Left ventricle myocardium superior (tissue), 1 donor: Measurements from ENCODE around the gene BLM. TPM values are rescaled to one million over a fixed set of nuclear protein-coding genes. Genes with fewer than 3 reads are reported as not detected.
"Not testable (repeated sequence)": the region's sequence is repeated elsewhere in the genome, so short reads cannot be mapped to it uniquely, and the experiment has no call there.

ENCODE experiments used
- ATAC-seq: fragments of 200-7000 bp; cut with Tn5 transposase; one replicate; pipeline ENCODE4 v1.9.1; 2020; ENCODE audit warnings: mild to moderate bottlenecking, moderate library complexity
- DNase-seq: peaks from one replicate; pipeline ENCODE4 v3.0.0-alpha.2; 2020
- intact Hi-C: fragments of 100-400 bp; cut with micrococcal nuclease; formaldehyde crosslinking; loops from one replicate; pipeline ENCODE4 v1.11.0; 2022
- total RNA-seq: library from RNA; stranded (reverse); fragmentation: NEBNext Ultra II Directional; extraction: Animal tissue kit (Norgen Biotek cat#: 25700); gene quantifications from one replicate; pipeline ENCODE4 v1.2.1, GENCODE V29; 2021
- donor health status: DM: no; HTN: yes; CAD: no; lungs with severe emphysema.

Gene BLM
- total RNA-seq, 1 donor from 2014 or later: 35.9 TPM

- ATAC-seq (no peak), DNase-seq (no peak)
Measured at GRCh38 chr15:90716317-90716975, 700 bp upstream of the BLM start.

GRCh38 chr15:90718232-90718631 lies 1.1 kb downstream of the BLM start:
- ATAC-seq (no peak), DNase-seq (no peak)
- intact Hi-C loops: no loop called here

More at GRCh38 chr15:90716317-90716975, 700 bp upstream of the BLM start:
- intact Hi-C loops: no loop called here

GRCh38 chr15:90720131-90720530 lies 3.0 kb downstream of the BLM start:
- ATAC-seq (no peak), DNase-seq (no peak)
- intact Hi-C loops: no loop called here

GRCh38 chr15:90729261-90729660 lies 12.1 kb downstream of the BLM start:
- ATAC-seq: no peak
- intact Hi-C loops: no loop called here
- DNase-seq: no peak

GRCh38 chr15:90730290-90730689 lies 13.1 kb downstream of the BLM start:
- no peak for DNase-seq
- intact Hi-C loops: no loop called here
- no peak for ATAC-seq

- DNase-seq (no peak), ATAC-seq (no peak)
- intact Hi-C loops: no loop called here
Measured at GRCh38 chr15:90735923-90736322, 18.8 kb downstream of the BLM start.

GRCh38 chr15:90740545-90740944 lies 23.4 kb downstream of the BLM start:
- not testable (repeated sequence) for DNase-seq, ATAC-seq

GRCh38 chr15:90742087-90742486 lies 24.9 kb downstream of the BLM start:
- intact Hi-C loops: no loop called here
- ATAC-seq (no peak), DNase-seq (no peak)

More at GRCh38 chr15:90740545-90740944, 23.4 kb downstream of the BLM start:
- intact Hi-C loops: not testable (repeated sequence)

GRCh38 chr15:90743407-90743806 lies 26.3 kb downstream of the BLM start:
- ATAC-seq (no peak), DNase-seq (no peak)
- intact Hi-C loops: no loop called here

GRCh38 chr15:90744759-90745402 lies 27.7 kb downstream of the BLM start:
- DNase-seq (no peak), ATAC-seq (no peak)
- intact Hi-C loops: no loop called here

GRCh38 chr15:90749754-90750153 lies 32.6 kb downstream of the BLM start:
- DNase-seq (no peak), ATAC-seq (no peak)
- intact Hi-C loops: no loop called here

- DNase-seq (no peak), ATAC-seq (no peak)
- intact Hi-C loops: no loop called here
Measured at GRCh38 chr15:90750186-90750585, 33.0 kb downstream of the BLM start.

GRCh38 chr15:90751300-90751825 lies 34.2 kb downstream of the BLM start:
- ATAC-seq: no peak
- DNase-seq: no peak
- intact Hi-C loops: no loop called here

GRCh38 chr15:90756916-90757315 lies 39.8 kb downstream of the BLM start:
- intact Hi-C loops: no loop called here
- ATAC-seq (no peak), DNase-seq (no peak)

- ATAC-seq: no peak
- DNase-seq: no peak
- intact Hi-C loops: no loop called here
Measured at GRCh38 chr15:90757461-90757860, 40.3 kb downstream of the BLM start.

GRCh38 chr15:90760661-90761232 lies 43.6 kb downstream of the BLM start:
- DNase-seq: no peak
- intact Hi-C loops: no loop called here
- no peak for ATAC-seq

- DNase-seq (no peak), ATAC-seq (peak; percentile 32)
- intact Hi-C loops: no loop called here
Measured at GRCh38 chr15:90761629-90762028, 44.5 kb downstream of the BLM start.

- ATAC-seq: peak; percentile 97
- intact Hi-C loops: no loop called here
- DNase-seq: peak; percentile 78
Measured at GRCh38 chr15:90762109-90762508, 45.0 kb downstream of the BLM start.

- no peak for ATAC-seq
- no peak for DNase-seq
- intact Hi-C loops: no loop called here
Measured at GRCh38 chr15:90763366-90764099, 46.4 kb downstream of the BLM start.

- intact Hi-C loops: no loop called here
- ATAC-seq: no peak
- DNase-seq: no peak
Measured at GRCh38 chr15:90765531-90765930, 48.4 kb downstream of the BLM start.
